Measurements from ENCODE around the gene MYO5C.
A peak's percentile ranks its signal among the peaks of the same experiment; 100 is the strongest.
"Not testable (repeated sequence)": the region's sequence is repeated elsewhere in the genome, so short reads cannot be mapped to it uniquely, and the experiment has no call there.

Gene MYO5C

DNA sequence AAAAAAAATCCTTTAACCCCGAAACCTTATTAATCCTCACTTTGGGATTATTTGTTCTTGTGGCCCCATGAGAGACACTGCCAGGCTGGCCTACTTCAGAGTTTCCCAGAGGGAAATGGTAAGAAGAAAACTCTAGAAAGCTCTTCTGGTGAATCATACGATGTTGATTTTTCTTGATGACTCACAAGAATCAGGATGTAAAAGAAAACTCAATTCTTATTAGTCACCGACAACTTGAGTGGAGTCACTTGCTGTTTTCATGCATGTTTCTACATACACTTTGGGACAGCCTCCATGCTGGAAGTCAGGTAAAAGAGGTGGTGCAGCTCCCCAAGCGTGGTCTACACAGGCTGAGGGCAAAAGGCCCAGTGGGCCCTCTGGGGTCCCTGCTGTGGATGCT lies 42.8 kb downstream of the MYO5C start:
- Mint-ChIP-seq H3K36me3 (ENCODE audit: low read depth) (no peaks in the 10 kb centered on the region), H3K4me3 (no peak overlapping the region), H3K9me3 (no peaks in the 10 kb centered on the region), H3K4me1 (ENCODE audit: low read depth) (peaks cover 23% of the 10 kb centered on the region), H3K27ac (no peak overlapping the region), H3K27me3 (ENCODE audit: low read depth) (peaks cover 3% of the 10 kb centered on the region)

DNA sequence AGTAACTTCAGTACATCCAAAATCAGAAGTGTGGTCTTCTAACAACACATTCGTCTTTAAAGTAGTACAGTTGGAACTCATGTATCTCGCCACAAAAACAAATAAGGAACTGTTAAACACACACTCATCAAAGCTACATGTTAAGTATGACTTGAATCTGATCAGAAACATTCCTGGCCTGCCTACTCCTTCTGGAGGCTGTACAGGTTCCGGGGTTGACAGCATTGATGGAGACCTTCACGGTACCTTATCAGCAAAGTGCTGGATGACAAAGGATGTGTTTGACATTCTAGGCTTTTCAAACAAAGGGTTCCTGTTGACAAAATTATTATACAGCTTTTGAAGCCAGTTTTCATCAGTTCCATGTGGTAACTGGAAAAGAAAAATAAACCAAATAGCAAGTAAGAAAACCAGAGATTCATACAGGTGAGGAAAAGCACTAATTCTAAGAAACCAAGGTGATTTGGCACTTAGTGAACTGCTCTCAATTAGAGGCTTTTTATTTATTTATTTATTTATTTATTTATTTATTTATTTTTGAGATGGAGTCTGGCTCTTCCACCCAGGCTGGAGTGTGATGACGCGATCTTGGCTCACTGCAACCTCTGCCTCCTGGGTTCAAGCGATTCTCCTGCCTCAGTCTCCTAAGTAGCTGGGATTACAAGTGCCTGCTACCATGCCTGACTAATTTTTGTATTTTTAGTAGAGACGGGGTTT lies 44.3 kb downstream of the MYO5C start:
- H3K27ac Mint-ChIP-seq = no peak overlapping the region
- no peak overlapping the region for H3K4me3 Mint-ChIP-seq
- H3K4me1 Mint-ChIP-seq (ENCODE audit: low read depth) = peaks cover 14% of the 10 kb centered on the region
- no peaks in the 10 kb centered on the region for H3K36me3 Mint-ChIP-seq (ENCODE audit: low read depth)
- H3K9me3 Mint-ChIP-seq = no peaks in the 10 kb centered on the region
- peaks cover 6% of the 10 kb centered on the region for H3K27me3 Mint-ChIP-seq (ENCODE audit: low read depth)

- Mint-ChIP-seq H3K4me1 (ENCODE audit: low read depth) (peaks cover 2% of the 10 kb centered on the region), H3K36me3 (ENCODE audit: low read depth) (no peaks in the 10 kb centered on the region), H3K9me3 (no peaks in the 10 kb centered on the region), H3K27ac (no peak overlapping the region), H3K4me3 (no peak overlapping the region), H3K27me3 (ENCODE audit: low read depth) (peaks cover 6% of the 10 kb centered on the region)
These were observed 48.1 kb downstream of the MYO5C start for GRCh38 chr15:52247461-52247860.

DNA sequence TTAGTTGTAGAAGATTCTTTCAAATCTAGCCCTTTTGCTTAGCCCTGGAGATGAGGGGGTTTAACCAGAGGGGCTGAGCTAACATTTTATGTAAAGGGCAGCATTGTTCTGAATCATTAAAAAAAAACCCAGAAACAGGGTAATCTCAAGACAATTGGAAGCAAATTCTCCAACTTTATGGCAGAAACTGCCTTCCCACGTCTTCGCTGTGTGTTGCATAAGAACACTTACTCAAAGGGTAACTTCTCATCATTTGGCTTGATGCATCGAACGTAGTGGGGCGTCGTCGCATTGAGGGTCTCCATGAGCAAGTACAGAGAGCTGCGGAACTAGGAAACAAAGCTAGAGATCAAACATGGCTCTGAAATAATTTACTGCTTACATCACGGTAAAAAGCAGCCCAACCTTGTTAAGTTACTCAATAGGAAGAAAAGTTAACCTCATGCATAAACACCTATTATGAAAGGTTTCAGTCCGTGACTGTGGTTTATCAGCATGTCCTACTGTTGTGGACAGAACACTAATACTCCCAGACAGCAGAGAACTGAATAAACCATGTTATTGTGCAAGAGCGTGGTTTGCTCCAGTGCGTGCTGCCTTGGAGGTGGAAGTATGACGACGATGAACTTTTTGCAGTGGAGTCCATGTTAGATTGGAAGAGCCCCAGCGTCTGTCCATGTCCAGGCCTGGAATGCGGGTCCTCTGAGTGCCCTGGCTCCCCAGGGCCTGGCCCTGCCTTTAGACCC lies 48.7 kb downstream of the MYO5C start:
- Mint-ChIP-seq H3K27ac (no peak overlapping the region), H3K4me3 (no peak overlapping the region), H3K9me3 (no peaks in the 10 kb centered on the region), H3K36me3 (ENCODE audit: low read depth) (no peaks in the 10 kb centered on the region), H3K27me3 (ENCODE audit: low read depth) (peaks cover 6% of the 10 kb centered on the region), H3K4me1 (ENCODE audit: low read depth) (peaks cover 2% of the 10 kb centered on the region)

GRCh38 chr15:52243697-52244555 lies 51.7 kb downstream of the MYO5C start:
- Mint-ChIP-seq H3K27ac (no peak overlapping the region), H3K27me3 (ENCODE audit: low read depth) (peaks cover 6% of the 10 kb centered on the region), H3K36me3 (ENCODE audit: low read depth) (no peaks in the 10 kb centered on the region), H3K4me1 (ENCODE audit: low read depth) (peaks cover 7% of the 10 kb centered on the region), H3K4me3 (no peak overlapping the region), H3K9me3 (no peaks in the 10 kb centered on the region)

DNA sequence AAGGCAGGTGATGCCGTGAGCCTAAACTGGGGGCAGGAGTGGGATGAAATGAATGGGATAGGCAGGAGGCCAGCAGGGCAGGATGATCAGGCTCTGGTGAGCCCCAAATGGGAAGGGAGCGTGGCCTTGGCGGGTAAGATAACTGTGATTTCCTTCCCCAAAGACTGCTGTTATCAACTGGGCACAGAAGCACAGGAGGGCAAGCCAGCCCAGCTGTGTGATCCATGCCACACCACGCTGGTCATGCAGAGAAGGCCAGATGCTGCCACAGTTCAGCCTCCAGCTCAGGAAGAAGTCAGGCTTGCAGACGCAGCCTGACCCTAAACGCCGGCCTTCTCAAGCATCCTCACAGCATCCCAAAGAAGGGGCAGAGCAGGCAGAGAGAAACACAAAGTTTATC lies 52.3 kb downstream of the MYO5C start:
- Mint-ChIP-seq H3K9me3 (no peaks in the 10 kb centered on the region), H3K36me3 (ENCODE audit: low read depth) (no peaks in the 10 kb centered on the region), H3K4me1 (ENCODE audit: low read depth) (peaks cover 7% of the 10 kb centered on the region), H3K27ac (no peak overlapping the region), H3K27me3 (ENCODE audit: low read depth) (peaks cover 6% of the 10 kb centered on the region), H3K4me3 (no peak overlapping the region)

- Mint-ChIP-seq H3K4me3 (no peak overlapping the region), H3K9me3 (no peaks in the 10 kb centered on the region), H3K27ac (peak overlapping the region; percentile 58)
These were observed 54.1 kb downstream of the MYO5C start for GRCh38 chr15:52241489-52241888.

GRCh38 chr15:52240166-52240565 lies 55.4 kb downstream of the MYO5C start:
- H3K4me1 Mint-ChIP-seq (ENCODE audit: low read depth) = peaks cover 13% of the 10 kb centered on the region
- no peak overlapping the region for H3K27ac Mint-ChIP-seq
- H3K27me3 Mint-ChIP-seq (ENCODE audit: low read depth) = no peaks in the 10 kb centered on the region
- no peak overlapping the region for H3K4me3 Mint-ChIP-seq
- H3K36me3 Mint-ChIP-seq (ENCODE audit: low read depth) = no peaks in the 10 kb centered on the region
- no peaks in the 10 kb centered on the region for H3K9me3 Mint-ChIP-seq

More at GRCh38 chr15:52241489-52241888, 54.1 kb downstream of the MYO5C start:
- peaks cover 7% of the 10 kb centered on the region for H3K4me1 Mint-ChIP-seq (ENCODE audit: low read depth)
- H3K36me3 Mint-ChIP-seq (ENCODE audit: low read depth) = no peaks in the 10 kb centered on the region
- H3K27me3 Mint-ChIP-seq (ENCODE audit: low read depth) = no peaks in the 10 kb centered on the region

DNA sequence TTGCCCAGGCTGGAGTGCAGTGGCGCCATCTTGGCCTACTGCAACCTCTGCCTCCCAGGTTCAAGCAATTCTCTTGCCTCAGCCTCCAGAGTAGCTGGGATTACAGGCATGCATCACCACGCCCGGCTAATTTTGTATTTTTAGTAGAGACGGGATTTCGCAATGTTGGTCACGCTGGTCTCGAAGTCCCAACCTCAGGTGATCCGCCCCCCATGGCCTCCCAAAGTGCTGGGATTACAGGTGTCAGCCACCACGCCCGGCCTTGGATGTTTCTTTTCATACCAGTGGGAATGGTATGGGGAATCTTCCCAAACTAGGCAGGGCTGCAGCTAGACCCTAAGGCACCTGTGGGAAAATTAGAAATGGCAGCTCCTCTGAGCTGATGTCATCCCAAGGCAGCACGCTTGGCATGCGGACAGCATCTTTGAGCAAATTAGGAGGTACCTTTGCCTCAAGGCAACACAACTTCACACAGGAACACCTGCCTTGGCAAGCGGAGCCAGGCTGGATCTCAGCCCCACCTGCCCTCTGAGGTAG lies 56.5 kb downstream of the MYO5C start:
- peaks cover 19% of the 10 kb centered on the region for H3K4me1 Mint-ChIP-seq (ENCODE audit: low read depth)
- not testable (repeated sequence) for H3K27ac Mint-ChIP-seq; H3K27me3 Mint-ChIP-seq (ENCODE audit: low read depth); H3K36me3 Mint-ChIP-seq (ENCODE audit: low read depth); H3K4me3 Mint-ChIP-seq; H3K9me3 Mint-ChIP-seq

DNA sequence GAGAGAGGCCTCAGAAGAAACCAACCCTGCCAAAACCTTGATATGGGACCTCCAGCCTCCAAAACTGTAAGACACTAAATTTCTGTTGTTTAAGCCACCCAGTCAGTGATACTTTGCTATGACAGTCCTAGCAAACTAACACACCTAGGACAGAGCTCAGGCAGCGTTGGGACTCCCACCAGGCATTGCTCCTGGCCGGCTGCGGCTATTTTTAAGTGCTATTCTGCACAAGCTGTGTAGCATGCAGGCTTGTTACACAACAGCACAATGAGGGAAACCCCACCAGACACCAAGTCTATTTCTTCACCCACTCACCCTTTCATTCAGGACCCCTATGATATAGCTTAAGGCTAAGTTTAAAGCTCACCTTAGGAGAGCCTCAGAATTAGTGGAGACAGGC lies 57.5 kb downstream of the MYO5C start:
- no peak overlapping the region for H3K27ac Mint-ChIP-seq
- H3K27me3 Mint-ChIP-seq (ENCODE audit: low read depth) = no peaks in the 10 kb centered on the region
- no peaks in the 10 kb centered on the region for H3K9me3 Mint-ChIP-seq
- H3K36me3 Mint-ChIP-seq (ENCODE audit: low read depth) = no peaks in the 10 kb centered on the region
- peaks cover 23% of the 10 kb centered on the region for H3K4me1 Mint-ChIP-seq (ENCODE audit: low read depth)
- H3K4me3 Mint-ChIP-seq = no peak overlapping the region

DNA sequence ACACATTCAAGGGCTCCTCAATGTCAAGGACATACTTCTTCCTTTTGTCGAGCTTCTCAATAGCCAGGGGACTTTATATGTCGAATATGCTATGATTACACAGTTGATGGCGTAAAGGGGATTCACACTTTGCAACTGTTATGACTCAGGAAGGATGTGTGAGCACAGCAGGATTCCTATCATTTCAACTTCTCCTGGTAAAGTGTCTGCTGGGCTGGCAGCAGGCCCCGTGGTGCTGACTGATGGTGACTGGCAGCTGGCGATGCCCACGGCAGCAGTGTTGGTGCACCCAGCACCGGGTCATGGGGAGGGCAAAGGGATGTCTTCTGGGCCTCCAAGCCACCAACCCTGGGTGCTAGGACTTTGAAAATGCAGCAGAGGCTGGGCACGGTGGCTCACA lies 59.6 kb downstream of the MYO5C start:
- Mint-ChIP-seq H3K4me3 (no peak overlapping the region), H3K4me1 (ENCODE audit: low read depth) (peaks cover 22% of the 10 kb centered on the region), H3K27ac (peak overlapping the region; percentile 34), H3K36me3 (ENCODE audit: low read depth) (no peaks in the 10 kb centered on the region), H3K27me3 (ENCODE audit: low read depth) (no peaks in the 10 kb centered on the region), H3K9me3 (no peaks in the 10 kb centered on the region)

- no peak overlapping the region for H3K4me3 Mint-ChIP-seq
- H3K9me3 Mint-ChIP-seq = no peaks in the 10 kb centered on the region
- H3K27ac Mint-ChIP-seq = peak overlapping the region; percentile 36
- no peaks in the 10 kb centered on the region for H3K27me3 Mint-ChIP-seq (ENCODE audit: low read depth)
- no peaks in the 10 kb centered on the region for H3K36me3 Mint-ChIP-seq (ENCODE audit: low read depth)
- peaks cover 22% of the 10 kb centered on the region for H3K4me1 Mint-ChIP-seq (ENCODE audit: low read depth)
These were observed 60.7 kb downstream of the MYO5C start for GRCh38 chr15:52234596-52235541.

GRCh38 chr15:52233405-52233804 lies 62.2 kb downstream of the MYO5C start:
- peaks cover 22% of the 10 kb centered on the region for H3K4me1 Mint-ChIP-seq (ENCODE audit: low read depth)
- no peaks in the 10 kb centered on the region for H3K27me3 Mint-ChIP-seq (ENCODE audit: low read depth)
- H3K4me3 Mint-ChIP-seq = no peak overlapping the region
- no peak overlapping the region for H3K27ac Mint-ChIP-seq
- H3K36me3 Mint-ChIP-seq (ENCODE audit: low read depth) = no peaks in the 10 kb centered on the region
- H3K9me3 Mint-ChIP-seq = no peaks in the 10 kb centered on the region

Data from T-helper 1 cell treated with Interleukin-12 subunit alpha and Interleukin-12 subunit beta and Interleukin-4 antibody, amounts not matched to agents 30 μg/mL and 1 μg/mL, for 36 hours (primary cell).